Esophagus squamous epithelium (tissue), 4 donors: Measurements from ENCODE around the gene PARL.

Source experiments
- POLR2A ChIP-seq, 4 donors: fragments of 450-650 bp; IDR thresholded peaks; one replicate each; pipeline ENCODE4 v1.6.1; 2017; ENCODE audit warnings: antibody characterized with exemption in 4 of 4, mild to moderate bottlenecking in 4 of 4, moderate library complexity in 3 of 4
- TF ChIP-seq, protein P1 (sequence below), 6 experiments: fragments of 450-650 bp in 4 of 6; fragments of 200-600 bp in 2 of 6; sonication (generic) in 2 of 6; IDR thresholded peaks; one replicate each; pipeline ENCODE4 v1.5.1; 2016 to 2019; ENCODE audit warnings: antibody characterized with exemption in 6 of 6, mild to moderate bottlenecking in 4 of 6, moderate library complexity in 4 of 6

- TF ChIP-seq, protein P1, sequence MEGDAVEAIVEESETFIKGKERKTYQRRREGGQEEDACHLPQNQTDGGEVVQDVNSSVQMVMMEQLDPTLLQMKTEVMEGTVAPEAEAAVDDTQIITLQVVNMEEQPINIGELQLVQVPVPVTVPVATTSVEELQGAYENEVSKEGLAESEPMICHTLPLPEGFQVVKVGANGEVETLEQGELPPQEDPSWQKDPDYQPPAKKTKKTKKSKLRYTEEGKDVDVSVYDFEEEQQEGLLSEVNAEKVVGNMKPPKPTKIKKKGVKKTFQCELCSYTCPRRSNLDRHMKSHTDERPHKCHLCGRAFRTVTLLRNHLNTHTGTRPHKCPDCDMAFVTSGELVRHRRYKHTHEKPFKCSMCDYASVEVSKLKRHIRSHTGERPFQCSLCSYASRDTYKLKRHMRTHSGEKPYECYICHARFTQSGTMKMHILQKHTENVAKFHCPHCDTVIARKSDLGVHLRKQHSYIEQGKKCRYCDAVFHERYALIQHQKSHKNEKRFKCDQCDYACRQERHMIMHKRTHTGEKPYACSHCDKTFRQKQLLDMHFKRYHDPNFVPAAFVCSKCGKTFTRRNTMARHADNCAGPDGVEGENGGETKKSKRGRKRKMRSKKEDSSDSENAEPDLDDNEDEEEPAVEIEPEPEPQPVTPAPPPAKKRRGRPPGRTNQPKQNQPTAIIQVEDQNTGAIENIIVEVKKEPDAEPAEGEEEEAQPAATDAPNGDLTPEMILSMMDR (IDR thresholded peaks at IDR 0.05) = no peak
- TF ChIP-seq POLR2A (IDR thresholded peaks at IDR 0.05) = no peak
Measured at GRCh38 chr3:183781246-183781645, 103.4 kb downstream of the PARL start.
